Tibial artery (tissue), 4 donors: Measurements from ENCODE around the gene OR10C1.

Experiments
- DNase-seq, 2 donors: peaks; one replicate each; pipeline ENCODE4 v3.0.0-alpha.2; 2019
- H3K27ac ChIP-seq, 2 donors: fragments of 200-600 bp; sonication (generic) in 1 of 2; 1 replicate in 1 of 2; 2 replicates in 1 of 2; pipeline ENCODE4 v1.5.1; 2018 to 2019; ENCODE audit warnings: mild to moderate bottlenecking in 1 of 2
- H3K27me3 ChIP-seq, 2 donors: fragments of 200-600 bp; sonication (generic) in 1 of 2; one replicate each; pipeline versions ENCODE4 v1.5.1 to v1.6.0; 2016 to 2019
- H3K36me3 ChIP-seq, 3 donors: fragments of 200-600 bp; sonication (generic) in 2 of 3; one replicate each; pipeline ENCODE4 v1.5.1; 2016 to 2019; ENCODE audit warnings: mild to moderate bottlenecking in 2 of 3
- H3K4me1 ChIP-seq, 4 donors: fragments of 200-600 bp; sonication (generic) in 2 of 4; 1 replicate in 3 of 4; 2 replicates in 1 of 4; pipeline ENCODE4 v1.5.1; 2016 to 2019
- H3K4me3 ChIP-seq, 2 donors: fragments of 200-600 bp; sonication (generic) in 1 of 2; 1 replicate in 1 of 2; 2 replicates in 1 of 2; pipeline ENCODE4 v1.5.1; 2018 to 2019; ENCODE audit warnings: mild to moderate bottlenecking in 2 of 2
- H3K9me3 ChIP-seq, 3 donors: fragments of 200-600 bp; sonication (generic) in 1 of 3; one replicate each; pipeline ENCODE4 v1.5.1; 2016 to 2019
- intact Hi-C: fragments of 100-400 bp; cut with DNase I; formaldehyde crosslinking; loops from one replicate; pipeline ENCODE4 v1.15.0; 2023; ENCODE audit warnings: low total_unique reads
- TF ChIP-seq, protein P1 (sequence below), 2 experiments: fragments of 200-600 bp in 1 of 2; fragments of 450-650 bp in 1 of 2; IDR thresholded peaks; one replicate each; pipeline ENCODE4 v1.5.1; 2017 to 2019; ENCODE audit warnings: antibody characterized with exemption in 2 of 2, mild to moderate bottlenecking in 1 of 2, moderate library complexity in 1 of 2

Gene OR10C1

DNA sequence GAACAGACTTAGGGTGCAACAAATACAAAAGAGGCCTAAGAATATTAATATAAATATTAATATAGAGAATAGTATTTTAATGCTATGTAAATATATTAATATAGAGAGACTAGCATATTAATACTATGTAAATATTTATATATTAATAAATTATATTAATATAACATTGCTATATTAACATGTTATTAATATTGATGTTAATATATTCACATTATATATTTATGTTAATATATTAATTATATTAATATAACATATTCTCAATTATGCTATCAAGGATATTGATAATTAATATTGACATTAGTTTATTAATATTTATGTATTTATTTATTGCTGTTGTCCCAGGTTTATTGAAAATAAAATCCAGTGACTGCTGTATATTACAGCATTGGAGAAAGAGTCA, 49.8 kb downstream of the OR10C1 start:
- no peak for DNase-seq
- Histone ChIP-seq H3K36me3 (no peaks in the 10 kb centered on the region), H3K27ac (no peak overlapping the region), H3K4me1 (no peaks in the 10 kb centered on the region), H3K4me3 (no peak overlapping the region), H3K27me3 (no peaks in the 10 kb centered on the region), H3K9me3 (no peaks in the 10 kb centered on the region)
- intact Hi-C loops = no loop called here
- TF ChIP-seq, protein P1, sequence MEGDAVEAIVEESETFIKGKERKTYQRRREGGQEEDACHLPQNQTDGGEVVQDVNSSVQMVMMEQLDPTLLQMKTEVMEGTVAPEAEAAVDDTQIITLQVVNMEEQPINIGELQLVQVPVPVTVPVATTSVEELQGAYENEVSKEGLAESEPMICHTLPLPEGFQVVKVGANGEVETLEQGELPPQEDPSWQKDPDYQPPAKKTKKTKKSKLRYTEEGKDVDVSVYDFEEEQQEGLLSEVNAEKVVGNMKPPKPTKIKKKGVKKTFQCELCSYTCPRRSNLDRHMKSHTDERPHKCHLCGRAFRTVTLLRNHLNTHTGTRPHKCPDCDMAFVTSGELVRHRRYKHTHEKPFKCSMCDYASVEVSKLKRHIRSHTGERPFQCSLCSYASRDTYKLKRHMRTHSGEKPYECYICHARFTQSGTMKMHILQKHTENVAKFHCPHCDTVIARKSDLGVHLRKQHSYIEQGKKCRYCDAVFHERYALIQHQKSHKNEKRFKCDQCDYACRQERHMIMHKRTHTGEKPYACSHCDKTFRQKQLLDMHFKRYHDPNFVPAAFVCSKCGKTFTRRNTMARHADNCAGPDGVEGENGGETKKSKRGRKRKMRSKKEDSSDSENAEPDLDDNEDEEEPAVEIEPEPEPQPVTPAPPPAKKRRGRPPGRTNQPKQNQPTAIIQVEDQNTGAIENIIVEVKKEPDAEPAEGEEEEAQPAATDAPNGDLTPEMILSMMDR (IDR thresholded peaks at IDR 0.05) = no peak

DNA sequence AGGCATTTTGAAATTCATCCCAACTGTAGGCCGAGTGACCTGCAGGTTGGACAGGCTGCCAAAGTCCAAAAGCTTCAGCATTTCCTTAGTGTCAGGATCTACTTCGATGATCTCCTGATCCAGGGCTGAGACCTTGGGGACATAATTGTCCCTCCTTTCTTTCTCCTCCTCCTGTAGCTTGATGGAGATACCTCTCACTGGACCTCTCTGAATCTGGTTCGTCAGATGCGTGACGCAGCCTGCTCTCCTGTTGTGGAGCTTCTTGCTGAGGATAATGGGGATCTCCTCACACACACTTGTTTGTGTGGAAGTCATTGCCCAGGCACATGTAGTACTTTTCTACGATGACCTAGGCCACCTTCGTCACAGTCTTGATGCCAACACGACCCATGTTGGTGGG, 50.2 kb downstream of the OR10C1 start:
- no peaks in the 10 kb centered on the region for H3K27me3 ChIP-seq
- H3K27ac ChIP-seq = no peak overlapping the region
- intact Hi-C loops = no loop called here
- H3K9me3 ChIP-seq = no peaks in the 10 kb centered on the region
- H3K4me3 ChIP-seq = no peak overlapping the region
- TF ChIP-seq, protein P1 (IDR thresholded peaks at IDR 0.05) = no peak
- no peaks in the 10 kb centered on the region for H3K36me3 ChIP-seq
- DNase-seq = no peak
- no peaks in the 10 kb centered on the region for H3K4me1 ChIP-seq

DNA sequence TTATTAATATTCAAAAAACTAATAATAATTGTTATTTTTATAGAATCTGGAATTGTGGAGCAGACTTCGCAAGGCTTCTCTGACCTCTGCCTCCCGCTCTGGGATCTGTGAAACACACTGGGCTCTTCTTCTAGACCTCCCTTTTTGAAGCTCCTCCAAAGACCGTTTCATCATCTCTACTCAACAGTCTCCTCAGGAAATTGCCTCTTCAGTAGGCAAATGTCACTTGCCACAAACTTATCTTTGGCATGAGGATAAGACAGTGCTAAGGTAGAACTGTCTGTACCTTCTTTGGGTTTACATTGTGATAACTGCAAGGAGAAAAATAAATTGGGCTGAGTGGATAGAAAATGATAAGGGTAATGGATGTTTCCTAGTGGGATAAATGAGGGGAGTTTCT, 50.9 kb downstream of the OR10C1 start:
- intact Hi-C loops = no loop called here
- no peak overlapping the region for H3K27ac ChIP-seq
- no peaks in the 10 kb centered on the region for H3K4me1 ChIP-seq
- no peak overlapping the region for H3K4me3 ChIP-seq
- H3K9me3 ChIP-seq = no peaks in the 10 kb centered on the region
- no peak for DNase-seq
- no peaks in the 10 kb centered on the region for H3K27me3 ChIP-seq
- H3K36me3 ChIP-seq = no peaks in the 10 kb centered on the region
- TF ChIP-seq, protein P1 (IDR thresholded peaks at IDR 0.05) = no peak

DNA sequence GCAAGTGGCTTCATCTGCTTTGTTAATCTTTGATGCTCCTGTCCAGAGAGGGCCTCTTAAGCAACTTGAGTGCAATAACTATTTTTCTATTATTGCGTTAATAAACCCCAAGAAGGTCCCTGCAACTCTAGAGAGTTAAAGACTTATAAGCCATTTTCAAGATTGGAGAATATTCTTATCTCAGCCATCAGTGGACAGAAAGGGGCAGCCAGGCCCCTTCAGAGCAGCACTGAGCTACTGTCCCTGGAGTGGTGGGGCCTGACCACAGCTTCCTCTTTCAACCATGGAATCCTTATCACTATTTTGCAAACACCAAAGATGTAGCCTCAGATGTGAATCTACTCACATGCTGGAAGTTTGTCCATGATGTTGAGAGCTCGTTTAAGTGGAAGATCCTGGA, 51.4 kb downstream of the OR10C1 start:
- no peak for DNase-seq
- Histone ChIP-seq H3K27me3 (no peaks in the 10 kb centered on the region), H3K36me3 (no peaks in the 10 kb centered on the region), H3K4me1 (no peaks in the 10 kb centered on the region), H3K4me3 (no peak overlapping the region), H3K27ac (no peak overlapping the region), H3K9me3 (no peaks in the 10 kb centered on the region)
- TF ChIP-seq, protein P1 (IDR thresholded peaks at IDR 0.05) = no peak
- intact Hi-C loops = no loop called here
